Measurements from ENCODE around the gene KIF5C.

DNA sequence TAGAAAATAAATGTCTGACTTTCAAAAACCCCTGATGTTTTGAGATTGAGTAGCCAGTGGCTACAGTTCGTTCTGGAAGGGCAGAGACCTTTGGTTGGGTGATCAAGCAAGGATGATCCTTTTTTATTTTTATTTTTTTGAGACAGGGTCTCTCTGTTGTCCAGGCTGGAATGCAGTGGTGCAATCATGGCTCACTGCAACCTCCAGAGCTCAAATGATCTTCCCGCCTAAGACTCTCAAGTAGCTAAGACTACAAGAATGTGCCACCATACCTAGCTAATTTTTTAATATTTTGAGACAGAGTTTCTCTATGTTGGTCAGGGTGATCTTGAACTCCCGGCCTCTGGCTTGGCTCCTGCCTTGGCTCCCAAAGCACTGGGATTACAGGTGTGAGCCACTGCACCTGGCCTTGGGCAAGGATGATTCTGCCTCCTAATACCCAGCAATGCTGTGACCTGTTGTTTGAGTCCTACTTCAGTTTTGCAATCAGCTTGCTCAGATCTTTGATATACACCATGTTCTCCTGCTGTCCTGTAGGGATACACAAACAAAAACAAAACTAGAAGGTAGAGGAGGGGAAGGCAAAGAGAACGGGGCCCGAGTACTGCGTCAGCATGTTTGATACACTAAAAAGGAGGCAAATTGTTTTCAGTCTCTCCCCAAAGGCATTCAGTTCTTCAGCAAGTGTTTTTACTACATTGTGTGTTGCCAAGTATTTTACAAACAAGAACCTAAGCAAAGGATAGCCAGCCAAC lies 104.3 kb downstream of the KIF5C start:
- TF ChIP-seq, protein P1, sequence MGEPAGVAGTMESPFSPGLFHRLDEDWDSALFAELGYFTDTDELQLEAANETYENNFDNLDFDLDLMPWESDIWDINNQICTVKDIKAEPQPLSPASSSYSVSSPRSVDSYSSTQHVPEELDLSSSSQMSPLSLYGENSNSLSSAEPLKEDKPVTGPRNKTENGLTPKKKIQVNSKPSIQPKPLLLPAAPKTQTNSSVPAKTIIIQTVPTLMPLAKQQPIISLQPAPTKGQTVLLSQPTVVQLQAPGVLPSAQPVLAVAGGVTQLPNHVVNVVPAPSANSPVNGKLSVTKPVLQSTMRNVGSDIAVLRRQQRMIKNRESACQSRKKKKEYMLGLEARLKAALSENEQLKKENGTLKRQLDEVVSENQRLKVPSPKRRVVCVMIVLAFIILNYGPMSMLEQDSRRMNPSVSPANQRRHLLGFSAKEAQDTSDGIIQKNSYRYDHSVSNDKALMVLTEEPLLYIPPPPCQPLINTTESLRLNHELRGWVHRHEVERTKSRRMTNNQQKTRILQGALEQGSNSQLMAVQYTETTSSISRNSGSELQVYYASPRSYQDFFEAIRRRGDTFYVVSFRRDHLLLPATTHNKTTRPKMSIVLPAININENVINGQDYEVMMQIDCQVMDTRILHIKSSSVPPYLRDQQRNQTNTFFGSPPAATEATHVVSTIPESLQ (CRISPR knock-in tag; conservative IDR thresholded peaks at IDR 0.05) = no peak
- no peak for TF ChIP-seq SIN3A (IDR thresholded peaks at IDR 0.05; ENCODE audit: borderline replicate concordance, low read depth, low read length)
- no peak for TF ChIP-seq ZNF292 (CRISPR knock-in tag; IDR thresholded peaks at IDR 0.05; ENCODE audit: borderline replicate concordance, low read depth)
- no peak for TF ChIP-seq AGO1 (IDR thresholded peaks at IDR 0.05; ENCODE audit: low read depth, low read length, poor library complexity, severe bottlenecking)
